ENCODE measurements around the gene ADAMTSL4.
"Not testable (repeated sequence)": the region's sequence is repeated elsewhere in the genome, so short reads cannot be mapped to it uniquely, and the experiment has no call there.

Gene ADAMTSL4

DNA sequence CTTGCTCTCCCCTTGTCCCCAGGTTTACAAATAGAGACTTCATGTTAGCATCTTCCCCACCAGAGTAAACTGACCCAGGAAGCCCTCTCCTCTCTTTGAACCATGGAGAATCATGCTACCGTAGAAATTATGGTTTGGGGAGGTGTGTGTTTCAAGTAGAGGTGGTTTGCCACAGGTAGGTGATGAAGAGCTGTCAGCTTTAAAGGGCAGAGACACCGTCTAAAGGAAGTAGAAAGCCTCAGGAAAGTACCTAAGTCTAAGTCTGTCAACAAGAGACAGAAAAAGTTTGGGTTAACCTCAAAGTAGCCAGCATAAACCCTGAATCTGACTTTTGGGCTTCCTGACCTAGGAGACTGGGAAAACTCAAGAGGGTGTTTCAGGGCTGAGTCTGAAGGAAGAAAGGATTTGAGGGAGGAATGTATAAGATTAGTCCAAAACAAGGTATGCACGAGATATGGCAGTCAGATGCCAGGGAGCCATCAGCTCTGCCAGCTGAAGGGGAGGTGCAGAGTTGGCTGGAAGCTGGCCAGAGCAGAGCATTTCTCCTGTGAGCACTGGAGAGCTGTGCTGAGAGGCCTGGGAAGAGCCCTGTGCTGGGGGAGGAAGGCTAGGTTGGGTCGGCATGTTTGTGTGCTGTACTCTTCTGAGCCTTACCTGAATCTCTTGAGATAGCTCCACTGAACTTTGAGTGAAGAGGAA lies 14.3 kb downstream of the ADAMTSL4 start:
- Histone ChIP-seq H3K27me3 (ENCODE audit: insufficient read depth, low read length) (no peaks in the 10 kb centered on the region), H3K9ac (ENCODE audit: low read depth, low read length) (no peak overlapping the region), H3K4me1 (ENCODE audit: insufficient read depth, low read length) (peaks cover 47% of the 10 kb centered on the region), H3K36me3 (ENCODE audit: insufficient read depth, low read length) (no peaks in the 10 kb centered on the region), H3K4me3 (ENCODE audit: low read length) (no peak overlapping the region), H3K27ac (ENCODE audit: low read depth, low read length) (peak overlapping the region; percentile 99), H3K9me3 (ENCODE audit: insufficient read depth, low read depth, low read length) (no peaks in the 10 kb centered on the region)
- 80% methylated on average over 4 of the region's 4 CpGs for WGBS

DNA sequence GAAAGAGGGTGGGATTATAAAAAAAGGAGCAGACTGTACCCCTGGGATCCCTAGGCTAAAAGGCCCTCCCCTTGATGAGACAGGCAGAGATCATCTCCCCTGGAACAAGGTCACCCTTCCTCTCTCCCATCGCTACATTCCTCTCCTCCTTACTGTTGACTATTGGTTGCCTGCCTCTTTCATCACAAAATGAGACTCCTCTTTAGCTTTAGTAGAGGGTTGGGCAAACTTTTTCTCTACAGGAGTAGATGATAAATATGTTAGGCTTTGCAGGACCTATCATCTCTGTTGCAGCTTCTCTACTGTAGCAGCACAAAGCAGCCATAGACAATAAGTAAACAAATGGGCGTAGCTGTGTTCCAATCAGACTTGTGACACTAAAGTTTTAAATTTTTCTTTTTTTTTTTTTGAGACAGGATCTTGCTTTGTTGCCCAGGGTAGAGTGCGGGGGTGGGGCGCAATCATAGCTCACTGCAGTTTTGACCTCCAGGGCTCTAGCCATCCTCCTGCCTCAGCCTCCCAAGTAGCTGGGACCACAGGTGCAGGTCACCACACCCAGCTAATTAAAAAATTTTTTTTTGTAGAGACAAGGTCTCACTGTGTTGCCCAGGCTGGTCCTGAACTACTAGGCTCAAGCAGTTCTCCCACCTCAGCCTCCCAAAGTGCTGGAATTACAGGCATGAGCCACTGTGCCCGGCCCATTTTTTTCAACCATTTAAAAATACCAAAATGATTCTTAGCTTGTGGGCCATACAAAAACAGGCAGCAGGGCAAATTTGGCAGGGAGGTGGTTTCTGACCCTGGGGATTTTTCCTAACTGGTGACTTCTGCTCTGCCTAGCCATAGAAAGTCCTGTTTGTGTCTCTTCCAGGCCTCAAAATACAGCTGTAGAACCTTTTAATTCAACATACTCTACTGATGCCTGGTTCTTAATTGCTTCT lies 15.1 kb downstream of the ADAMTSL4 start:
- 89% methylated on average over 5 of the region's 5 CpGs for WGBS
- Histone ChIP-seq H3K27ac (ENCODE audit: low read depth, low read length) (no peak overlapping the region), H3K9me3 (ENCODE audit: insufficient read depth, low read depth, low read length) (no peaks in the 10 kb centered on the region), H3K36me3 (ENCODE audit: insufficient read depth, low read length) (no peaks in the 10 kb centered on the region), H3K4me3 (ENCODE audit: low read length) (no peak overlapping the region), H3K27me3 (ENCODE audit: insufficient read depth, low read length) (no peaks in the 10 kb centered on the region), H3K9ac (ENCODE audit: low read depth, low read length) (no peak overlapping the region), H3K4me1 (ENCODE audit: insufficient read depth, low read length) (peaks cover 55% of the 10 kb centered on the region)

DNA sequence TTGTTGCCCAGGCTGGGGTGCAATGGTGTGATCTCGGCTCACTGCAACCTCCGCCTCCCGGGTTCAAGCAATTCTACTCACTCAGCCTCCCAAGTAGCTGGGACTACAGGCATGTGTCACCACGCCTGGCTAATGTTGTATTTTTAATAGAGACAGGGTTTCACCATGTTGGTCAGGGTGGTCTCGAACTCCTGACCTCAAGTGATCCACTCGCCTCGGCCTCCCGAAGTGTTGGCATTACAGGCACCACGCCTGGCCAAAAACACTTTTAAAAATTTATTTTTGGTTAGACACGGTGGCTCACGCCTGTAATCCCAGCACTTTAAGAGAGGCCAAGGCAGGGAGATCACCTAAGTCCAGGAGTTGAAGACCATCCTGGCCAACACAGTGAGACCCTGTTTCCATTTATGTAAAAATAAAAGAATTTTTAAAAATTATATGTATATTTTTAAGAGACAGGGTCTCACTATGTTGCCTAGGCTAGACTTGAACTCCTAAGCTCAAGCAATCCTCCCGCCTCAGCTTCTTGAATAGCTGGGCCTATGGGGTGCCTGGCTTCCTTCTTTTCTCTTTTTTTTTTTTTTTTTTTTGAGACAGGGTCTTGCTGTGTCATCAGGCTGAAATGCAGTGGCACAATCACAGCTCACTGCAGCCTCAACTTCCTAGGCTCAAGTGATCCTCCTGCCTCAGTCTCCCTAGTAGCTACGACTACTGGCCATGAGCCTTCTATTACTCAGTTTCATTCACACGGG lies 16.2 kb downstream of the ADAMTSL4 start:
- WGBS = 95% methylated on average over 14 of the region's 14 CpGs
- H3K36me3 ChIP-seq (ENCODE audit: insufficient read depth, low read length); H3K27ac ChIP-seq (ENCODE audit: low read depth, low read length); H3K9me3 ChIP-seq (ENCODE audit: insufficient read depth, low read depth, low read length); H3K9ac ChIP-seq (ENCODE audit: low read depth, low read length); H3K4me3 ChIP-seq (ENCODE audit: low read length); H3K27me3 ChIP-seq (ENCODE audit: insufficient read depth, low read length): not testable (repeated sequence)
- H3K4me1 ChIP-seq (ENCODE audit: insufficient read depth, low read length) = peaks cover 61% of the 10 kb centered on the region

DNA sequence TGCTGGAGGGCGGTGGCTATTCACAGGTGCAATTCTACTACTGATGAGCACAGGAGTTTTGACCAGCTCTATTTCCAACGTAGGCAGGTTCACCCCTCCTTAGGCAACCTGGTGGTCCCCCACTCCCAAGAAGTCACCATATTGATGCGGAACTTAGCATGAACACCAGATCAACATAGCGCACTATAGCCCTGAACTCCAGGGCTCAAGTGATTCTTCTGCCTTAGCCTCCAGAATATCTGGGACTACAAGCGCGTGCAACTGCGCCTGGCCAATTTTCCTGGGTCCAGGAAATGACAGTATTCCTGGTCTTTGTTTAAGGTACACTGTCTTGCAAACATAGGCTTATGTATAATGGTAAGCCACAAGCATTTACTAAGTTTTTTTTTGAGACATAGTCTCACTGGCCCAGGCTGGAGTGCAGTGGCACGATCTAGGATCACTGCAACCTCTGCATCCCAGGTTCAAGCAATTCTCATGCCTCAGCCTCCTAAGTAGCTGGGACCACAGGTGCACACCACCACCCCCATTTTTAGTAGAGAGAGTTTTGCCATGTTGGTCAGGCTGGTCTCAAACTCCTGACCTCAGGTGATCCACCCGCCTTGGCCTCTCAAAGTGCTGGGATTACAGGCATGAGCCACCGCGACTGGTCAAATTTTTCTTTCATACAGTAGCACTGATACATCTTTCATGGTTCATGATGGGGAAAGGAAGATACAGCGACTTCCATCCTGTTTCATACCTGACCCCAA lies 17.6 kb downstream of the ADAMTSL4 start:
- H3K36me3 ChIP-seq (ENCODE audit: insufficient read depth, low read length) = peaks cover 10% of the 10 kb centered on the region
- peak overlapping the region; percentile 75 for H3K9ac ChIP-seq (ENCODE audit: low read depth, low read length)
- H3K4me1 ChIP-seq (ENCODE audit: insufficient read depth, low read length) = peaks cover 58% of the 10 kb centered on the region
- 94% methylated on average over 12 of the region's 12 CpGs for WGBS
- no peak overlapping the region; the same call in 1 of the 2 replicates for H3K4me3 ChIP-seq (ENCODE audit: low read length)
- peak overlapping the region; percentile 95 for H3K27ac ChIP-seq (ENCODE audit: low read depth, low read length)
- H3K27me3 ChIP-seq (ENCODE audit: insufficient read depth, low read length) = no peaks in the 10 kb centered on the region
- H3K9me3 ChIP-seq (ENCODE audit: insufficient read depth, low read depth, low read length) = no peaks in the 10 kb centered on the region

DNA sequence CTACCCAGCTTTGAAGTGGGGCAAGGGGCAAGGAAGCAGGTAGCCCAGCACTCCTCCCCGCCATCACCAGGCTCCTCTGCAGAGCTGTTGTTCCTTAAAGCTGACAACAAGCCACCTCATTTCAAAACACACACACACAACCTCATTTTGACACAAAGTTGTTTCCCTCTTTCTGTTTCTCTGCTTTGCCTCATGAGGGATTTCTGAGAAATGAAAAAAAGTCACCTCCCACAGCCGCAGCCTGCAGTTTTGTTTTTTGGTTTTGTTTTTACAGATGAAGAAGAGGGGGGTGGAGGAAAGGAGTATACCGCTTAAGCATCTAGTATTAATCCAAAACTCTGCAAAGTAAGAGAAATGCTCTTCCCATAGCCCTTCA lies 18.1 kb downstream of the ADAMTSL4 start:
- 41% methylated on average over 3 of the region's 3 CpGs for WGBS
- peak overlapping the region; percentile 41 for H3K4me3 ChIP-seq (ENCODE audit: low read length)

DNA sequence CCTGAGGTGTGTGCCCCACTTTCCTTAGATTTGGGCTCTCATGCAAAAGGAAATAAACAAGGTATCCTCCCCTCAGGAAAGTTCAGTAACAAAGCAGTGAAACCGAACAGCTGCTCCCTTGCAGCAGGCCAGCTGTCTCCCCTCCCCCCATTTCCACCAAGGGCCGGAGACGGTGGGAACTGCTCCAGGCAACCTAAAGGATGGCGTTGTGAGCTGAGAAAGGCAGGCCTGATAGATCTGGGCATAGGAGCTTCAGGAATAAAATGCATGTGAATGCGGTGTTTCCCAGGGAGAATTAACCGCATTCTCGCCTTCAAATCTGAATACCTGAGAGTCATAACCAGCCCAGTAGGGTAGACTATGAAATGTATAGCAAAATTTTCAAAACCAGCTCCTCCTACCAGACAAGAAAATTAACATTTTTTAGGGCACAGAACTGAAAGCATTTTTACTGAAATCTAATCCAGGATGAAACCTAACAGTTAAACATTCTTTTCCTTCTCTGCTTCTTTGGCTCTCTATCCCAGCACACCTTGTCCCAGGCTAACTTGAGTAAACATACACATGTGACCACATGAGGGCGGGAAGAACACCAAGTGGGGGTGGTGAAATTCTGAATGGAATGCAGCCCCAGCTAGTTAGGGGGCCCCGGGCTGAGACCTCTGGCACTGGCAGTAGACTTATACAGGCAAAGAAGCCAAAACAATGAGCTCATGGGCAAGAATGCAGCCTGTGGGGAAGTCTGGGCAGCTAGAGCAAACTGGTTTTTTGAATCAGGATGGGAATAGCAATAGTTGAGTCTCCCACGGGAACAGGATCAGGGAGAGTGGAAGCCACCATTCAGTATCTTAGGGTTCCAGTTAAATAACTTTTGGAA lies 18.7 kb downstream of the ADAMTSL4 start:
- WGBS = 5% methylated on average over 10 of the region's 10 CpGs
- peak overlapping the region; percentile 75 for H3K9ac ChIP-seq (ENCODE audit: low read depth, low read length)
- H3K27ac ChIP-seq (ENCODE audit: low read depth, low read length) = peak overlapping the region; percentile 95
- H3K27me3 ChIP-seq (ENCODE audit: insufficient read depth, low read length) = no peaks in the 10 kb centered on the region
- peaks cover 22% of the 10 kb centered on the region for H3K36me3 ChIP-seq (ENCODE audit: insufficient read depth, low read length)
- peak overlapping the region; percentile 41 for H3K4me3 ChIP-seq (ENCODE audit: low read length)
- H3K4me1 ChIP-seq (ENCODE audit: insufficient read depth, low read length) = peaks cover 54% of the 10 kb centered on the region
- no peaks in the 10 kb centered on the region for H3K9me3 ChIP-seq (ENCODE audit: insufficient read depth, low read depth, low read length)

More for the DNA sequence above, 18.1 kb downstream of the ADAMTSL4 start:
- peak overlapping the region; percentile 75 for H3K9ac ChIP-seq (ENCODE audit: low read depth, low read length)
- H3K27me3 ChIP-seq (ENCODE audit: insufficient read depth, low read length) = no peaks in the 10 kb centered on the region
- H3K36me3 ChIP-seq (ENCODE audit: insufficient read depth, low read length) = peaks cover 16% of the 10 kb centered on the region
- peaks cover 55% of the 10 kb centered on the region for H3K4me1 ChIP-seq (ENCODE audit: insufficient read depth, low read length)
- H3K27ac ChIP-seq (ENCODE audit: low read depth, low read length) = peak overlapping the region; percentile 95
- no peaks in the 10 kb centered on the region for H3K9me3 ChIP-seq (ENCODE audit: insufficient read depth, low read depth, low read length)

DNA sequence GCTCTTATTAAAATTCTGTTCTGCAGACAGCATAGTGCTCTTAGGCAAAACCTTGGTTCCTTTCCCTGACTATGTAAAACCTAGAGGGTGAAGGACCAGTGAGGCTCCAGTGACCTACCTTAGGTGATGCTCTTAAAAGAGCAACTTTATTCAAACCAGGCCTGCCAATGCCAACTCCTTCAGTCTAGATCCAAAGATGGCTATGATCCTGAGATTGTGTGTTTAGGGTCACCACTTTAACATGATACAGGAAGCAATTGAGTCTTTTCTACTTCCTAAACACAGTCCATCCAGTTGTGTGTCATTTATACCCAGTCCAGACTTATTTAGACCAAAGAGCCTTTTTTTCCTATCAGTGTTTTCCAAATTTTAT lies 19.4 kb downstream of the ADAMTSL4 start:
- H3K27ac ChIP-seq (ENCODE audit: low read depth, low read length) = peak overlapping the region; percentile 95
- peak overlapping the region; percentile 41 for H3K4me3 ChIP-seq (ENCODE audit: low read length)
- H3K27me3 ChIP-seq (ENCODE audit: insufficient read depth, low read length) = no peaks in the 10 kb centered on the region
- no peaks in the 10 kb centered on the region for H3K9me3 ChIP-seq (ENCODE audit: insufficient read depth, low read depth, low read length)
- H3K36me3 ChIP-seq (ENCODE audit: insufficient read depth, low read length) = peaks cover 28% of the 10 kb centered on the region
- H3K9ac ChIP-seq (ENCODE audit: low read depth, low read length) = peak overlapping the region; percentile 75
- H3K4me1 ChIP-seq (ENCODE audit: insufficient read depth, low read length) = peaks cover 54% of the 10 kb centered on the region

DNA sequence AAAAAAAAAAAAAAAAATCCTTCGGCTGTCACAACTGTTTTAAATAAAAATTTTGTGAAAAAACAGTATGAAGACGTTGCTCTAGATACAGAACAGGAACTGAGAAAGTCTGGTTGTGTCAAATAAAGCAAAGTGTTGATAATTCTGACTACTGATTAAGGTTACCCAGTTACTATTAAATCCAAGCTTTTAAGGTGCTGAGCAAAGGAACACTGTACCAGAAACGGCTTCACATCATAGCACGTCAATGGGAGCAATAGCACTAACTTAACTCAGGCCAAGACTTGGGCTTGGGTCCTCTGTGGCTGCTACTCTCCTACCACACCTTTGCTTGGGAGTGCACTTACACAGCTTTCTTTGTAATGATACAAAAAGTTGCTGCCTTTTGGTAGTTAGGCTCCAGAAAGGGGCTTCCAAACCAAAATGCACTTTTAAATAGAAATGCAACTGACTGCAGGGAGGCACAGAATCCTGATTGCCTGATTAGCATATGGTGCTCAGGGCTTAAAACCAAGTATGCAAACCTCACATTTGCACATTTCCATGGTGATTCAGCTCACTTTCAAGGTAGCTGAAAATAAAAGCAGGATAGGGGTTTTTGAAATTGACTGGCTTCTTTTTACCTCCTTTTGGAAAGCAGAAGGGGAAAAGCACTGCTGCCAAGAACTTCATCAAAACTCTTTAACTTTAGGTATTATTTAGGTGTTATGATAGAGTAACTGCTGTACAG lies 23.9 kb downstream of the ADAMTSL4 start:
- H3K4me1 ChIP-seq (ENCODE audit: insufficient read depth, low read length) = peaks cover 55% of the 10 kb centered on the region
- WGBS = 83% methylated on average over 4 of the region's 4 CpGs
- H3K4me3 ChIP-seq (ENCODE audit: low read length) = no peak overlapping the region; the same call in 1 of the 2 replicates
- H3K27me3 ChIP-seq (ENCODE audit: insufficient read depth, low read length) = no peaks in the 10 kb centered on the region
- no peak overlapping the region for H3K9ac ChIP-seq (ENCODE audit: low read depth, low read length)
- no peaks in the 10 kb centered on the region for H3K9me3 ChIP-seq (ENCODE audit: insufficient read depth, low read depth, low read length)
- peaks cover 73% of the 10 kb centered on the region for H3K36me3 ChIP-seq (ENCODE audit: insufficient read depth, low read length)
- H3K27ac ChIP-seq (ENCODE audit: low read depth, low read length) = peak overlapping the region; percentile 66; the same call in 1 of the 2 replicates

DNA sequence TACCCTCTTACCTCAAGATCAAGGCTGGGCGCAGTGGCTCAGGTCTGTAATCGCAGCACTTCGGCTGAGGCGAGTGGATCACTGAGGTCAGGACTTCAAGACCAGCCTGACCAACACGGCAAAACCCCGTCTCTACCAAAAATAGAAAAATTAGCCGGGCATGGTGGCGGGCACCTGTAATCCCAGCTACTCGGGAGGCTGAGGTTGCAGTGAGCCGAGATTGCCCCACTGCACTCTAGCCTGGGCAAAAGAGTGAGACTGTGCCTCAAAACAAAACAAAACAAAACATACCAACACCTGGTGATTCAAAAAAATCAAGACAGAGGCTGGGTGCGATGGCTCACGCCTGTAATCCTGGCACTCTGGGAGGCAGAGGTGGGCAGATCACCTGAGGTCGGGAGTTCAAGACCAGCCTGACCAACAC lies 24.5 kb downstream of the ADAMTSL4 start:
- Histone ChIP-seq H3K36me3 (ENCODE audit: insufficient read depth, low read length) (peaks cover 78% of the 10 kb centered on the region), H3K4me1 (ENCODE audit: insufficient read depth, low read length) (peaks cover 51% of the 10 kb centered on the region), H3K27ac (ENCODE audit: low read depth, low read length) (peak overlapping the region; percentile 66; the same call in 1 of the 2 replicates)
- not testable (repeated sequence) for H3K27me3 ChIP-seq (ENCODE audit: insufficient read depth, low read length); H3K9ac ChIP-seq (ENCODE audit: low read depth, low read length); H3K9me3 ChIP-seq (ENCODE audit: insufficient read depth, low read depth, low read length); H3K4me3 ChIP-seq (ENCODE audit: low read length)
- WGBS = 86% methylated on average over 13 of the region's 13 CpGs

Data from HUES64 (cell line).